Choroid plexus epithelial cell (primary cell): ENCODE measurements around the gene MCRIP1.

ENCODE experiments used
- DNase-seq: peaks from one replicate; pipeline ENCODE4 v3.0.0-alpha.2; 2010; ENCODE audit warnings: low read depth
- H3K4me3 ChIP-seq: 2 replicates; pipeline ENCODE4 v1.5.1; 2011; ENCODE audit warnings: low read depth, mild to moderate bottlenecking, control low read depth, low read length, moderate library complexity
- CTCF ChIP-seq: conservative IDR thresholded peaks from 2 replicates; pipeline ENCODE4 v1.5.1; 2011; ENCODE audit warnings: low read depth, mild to moderate bottlenecking, control low read depth, inconsistent platforms, low read length, moderate library complexity

Gene MCRIP1

GRCh38 chr17:81833160-81833920 is at the start of gene MCRIP1:
MCRIP1 (minus strand) TSS chr17:81833291; CDS start chr17:81824506, 8,785 bp downstream.
- no peak for TF ChIP-seq CTCF
- H3K4me3 ChIP-seq, result peak within 1 kb of the TSS; percentile 76
- DNase-seq, result peak; percentile 92

- DNase-seq, result no peak
These were observed 46.0 kb upstream of the MCRIP1 start for GRCh38 chr17:81879121-81879520.

GRCh38 chr17:81878294-81878693 is 45.2 kb upstream of the MCRIP1 start:
- no peak overlapping the region for H3K4me3 ChIP-seq
- no peak for DNase-seq
- TF ChIP-seq CTCF, result no peak

More at GRCh38 chr17:81879121-81879520, 46.0 kb upstream of the MCRIP1 start:
- no peak overlapping the region for H3K4me3 ChIP-seq
- no peak for TF ChIP-seq CTCF

- TF ChIP-seq CTCF, result no peak
These were observed 44.5 kb upstream of the MCRIP1 start for GRCh38 chr17:81877569-81877968.

GRCh38 chr17:81871387-81872230 is 38.5 kb upstream of the MCRIP1 start:
- peak overlapping the region; percentile 82 for H3K4me3 ChIP-seq
- no peak for TF ChIP-seq CTCF
- DNase-seq, result peak; percentile 84

More at GRCh38 chr17:81877569-81877968, 44.5 kb upstream of the MCRIP1 start:
- no peak for DNase-seq
- no peak overlapping the region for H3K4me3 ChIP-seq

GRCh38 chr17:81870981-81871386 is 37.9 kb upstream of the MCRIP1 start, which contains the start of gene ARHGDIA:
ARHGDIA (minus strand) TSS chr17:81871337; CDS start chr17:81869930, 1,407 bp downstream.
- no peak for TF ChIP-seq CTCF
- peak within 1 kb of the TSS; percentile 82 for H3K4me3 ChIP-seq
- DNase-seq, result peak; percentile 10
